ENCODE results near the gene TMEM179B.

DNA sequence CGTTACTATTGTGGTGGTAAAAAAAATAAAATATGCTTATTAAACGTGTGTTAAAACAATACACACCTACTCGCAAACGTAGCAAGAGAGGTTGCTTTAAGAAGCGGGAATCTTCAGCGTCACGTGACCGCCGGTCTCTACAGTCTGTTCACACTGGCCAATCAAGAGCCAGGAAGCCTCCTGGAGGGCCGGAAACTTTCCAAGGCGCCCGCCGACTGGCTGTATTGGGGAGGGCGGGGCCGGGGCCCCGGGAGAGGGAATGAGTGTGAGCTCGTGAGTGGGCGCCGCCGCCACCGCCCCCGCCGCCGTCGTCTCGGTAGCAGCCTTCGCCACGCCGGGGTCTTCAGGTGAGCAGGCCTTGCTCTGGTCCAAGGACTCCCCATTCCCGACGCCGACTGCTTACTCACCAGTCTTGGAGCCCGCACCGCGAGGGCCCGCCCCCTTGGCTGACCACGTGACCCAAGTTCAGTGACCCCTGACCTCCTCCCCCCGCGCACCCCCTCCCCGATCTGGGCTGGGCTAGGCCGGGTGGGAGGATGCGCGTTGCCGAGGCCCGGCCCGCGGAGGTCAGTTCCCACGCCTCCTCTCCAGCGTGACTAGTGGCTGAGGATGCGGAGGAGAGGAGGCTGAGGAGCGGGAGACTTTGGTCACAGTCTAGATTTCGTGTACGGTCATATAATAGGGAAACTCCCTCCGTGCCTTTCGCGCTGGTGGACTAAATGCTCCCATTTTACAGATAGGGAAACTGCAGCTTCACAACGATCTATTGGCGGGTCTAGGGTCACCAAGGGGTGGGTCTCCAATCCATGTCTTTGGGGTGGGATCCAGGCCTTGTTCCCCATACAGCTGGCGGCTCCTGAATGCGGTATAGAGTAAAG, 15.8 kb upstream of the TMEM179B start, which contains the start of gene TAF6L:
- TF ChIP-seq CTCF (conservative IDR thresholded peaks at IDR 0.05 in 1 of 2, IDR thresholded peaks at IDR 0.05 in 1 of 2; ENCODE audit: low read depth in 1 of 2, low read length in 2 of 2) (no peak), EZH2 (IDR thresholded peaks at IDR 0.05; ENCODE audit: low read length, missing control alignments) (no peak)

All from fibroblast of lung (primary cell).